GM10248 (cell line): Measurements from ENCODE around the gene PPM1A.

ENCODE experiments used
- CTCF ChIA-PET: fragments of 300-600 bp; sonication (Branson Sonifier 250); formaldehyde crosslinking; extraction: SDS; loops from one replicate; lab custom pipeline; 2021; ENCODE audit warnings: antibody characterized with exemption; lab: Yijun Ruan, JAX
- POLR2A ChIA-PET: fragments of 350-650 bp; sonication (Branson Sonifier 250); formaldehyde crosslinking; extraction: SDS; loops from one replicate; lab custom pipeline; 2020; ENCODE audit warnings: antibody characterized with exemption; lab: Yijun Ruan, JAX
- DNase-seq: peaks from one replicate; pipeline ENCODE4 v3.0.0; 2012; ENCODE audit errors: extremely low spot score
- CTCF ChIP-seq: IDR thresholded peaks from 2 replicates; pipeline ENCODE4 v1.5.1; 2012; ENCODE audit warnings: mild to moderate bottlenecking, low read depth; ENCODE audit errors: extremely low read depth, missing control alignments, control extremely low read depth

PPM1A gene

DNA sequence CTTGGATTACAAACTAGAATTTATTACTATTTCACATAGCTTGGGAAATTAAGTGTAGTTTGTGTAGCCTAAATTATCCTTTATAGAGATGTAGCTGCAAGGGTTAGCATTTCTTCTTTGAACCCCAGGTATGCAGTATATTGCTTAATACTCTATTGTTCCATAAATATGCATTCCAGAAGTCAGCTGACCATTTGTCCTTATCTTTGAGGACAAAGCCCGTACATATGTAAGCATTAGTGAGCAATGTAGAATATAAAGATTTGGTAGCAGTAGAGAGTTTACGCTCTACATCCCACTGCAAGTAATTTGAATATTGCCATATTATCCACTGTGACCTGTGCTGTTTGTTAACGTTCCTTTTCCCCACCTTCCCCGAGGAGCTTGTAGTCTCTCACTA is 26.9 kb downstream of the PPM1A start:
- DNase-seq, result no peak
- no peak for TF ChIP-seq CTCF
- CTCF ChIA-PET, result interaction anchor here (0.8 to 1.8 kb wide), 4 partner anchors 10 to 89 kb away, joined by 3 to 9 read pairs (median 4); no protein-coding TSS in a partner anchor
- POLR2A ChIA-PET, result interaction anchor here (1.0 kb wide), 1 partner anchor 27 kb away, joined by 3 read pairs; the partner anchor contains the start of gene PPM1A

DNA sequence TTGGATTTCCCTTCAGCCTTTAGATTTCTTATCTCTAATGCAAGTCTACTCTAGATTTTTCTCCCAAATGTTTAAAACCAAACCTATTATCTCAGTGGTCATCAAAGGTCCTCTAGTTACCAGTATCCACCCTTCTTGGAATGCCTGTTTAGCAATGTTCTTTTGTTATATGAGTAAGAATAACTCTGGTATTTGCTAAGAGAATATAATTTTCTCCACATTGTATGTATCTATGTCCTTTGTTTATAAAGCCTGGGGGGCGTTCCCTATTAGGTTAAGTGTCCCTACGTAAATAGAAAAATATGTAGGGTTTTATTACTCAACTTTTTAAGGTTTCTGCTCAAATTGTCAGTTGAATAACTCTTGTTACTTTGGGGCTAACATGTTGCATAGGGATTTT is 27.3 kb downstream of the PPM1A start:
- CTCF ChIA-PET, result interaction anchor here (1.0 to 1.8 kb wide), 2 partner anchors 16 to 20 kb away, joined by 4 to 9 read pairs; no protein-coding TSS in a partner anchor
- DNase-seq, result no peak
- no peak for TF ChIP-seq CTCF
- POLR2A ChIA-PET, result interaction anchor here (1.0 kb wide), 1 partner anchor 27 kb away, joined by 3 read pairs; the partner anchor contains the start of gene PPM1A

- DNase-seq, result no peak
- no peak for TF ChIP-seq CTCF
- ChIA-PET CTCF (no interaction called here), POLR2A (no interaction called here)
Measured at GRCh38 chr14:60277605-60278190, 28.7 kb downstream of the PPM1A start.

DNA sequence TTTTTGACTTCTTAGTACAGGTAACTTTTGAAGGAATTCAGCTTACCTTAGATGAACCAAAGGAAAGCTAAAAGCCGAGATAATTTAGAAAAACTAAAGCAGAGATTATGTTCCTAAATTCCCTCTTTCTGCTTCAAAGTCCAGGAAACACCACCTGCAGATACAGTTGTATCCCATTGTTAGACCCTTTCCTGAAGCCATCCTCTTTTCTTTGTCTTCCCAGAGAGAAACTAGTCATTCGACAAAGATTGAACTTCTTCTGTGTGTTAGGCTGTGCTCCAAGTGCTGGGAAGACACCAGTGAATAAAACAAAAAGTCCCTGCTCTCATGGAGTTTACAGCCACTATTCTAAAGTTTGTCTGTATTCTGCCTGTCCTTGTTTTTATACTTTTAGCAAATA is 29.3 kb downstream of the PPM1A start:
- POLR2A ChIA-PET, result no interaction called here
- CTCF ChIA-PET, result interaction anchor here (1.4 kb wide), 1 partner anchor 94 kb away, joined by 4 read pairs; no protein-coding TSS in a partner anchor
- DNase-seq, result no peak
- TF ChIP-seq CTCF, result no peak

DNA sequence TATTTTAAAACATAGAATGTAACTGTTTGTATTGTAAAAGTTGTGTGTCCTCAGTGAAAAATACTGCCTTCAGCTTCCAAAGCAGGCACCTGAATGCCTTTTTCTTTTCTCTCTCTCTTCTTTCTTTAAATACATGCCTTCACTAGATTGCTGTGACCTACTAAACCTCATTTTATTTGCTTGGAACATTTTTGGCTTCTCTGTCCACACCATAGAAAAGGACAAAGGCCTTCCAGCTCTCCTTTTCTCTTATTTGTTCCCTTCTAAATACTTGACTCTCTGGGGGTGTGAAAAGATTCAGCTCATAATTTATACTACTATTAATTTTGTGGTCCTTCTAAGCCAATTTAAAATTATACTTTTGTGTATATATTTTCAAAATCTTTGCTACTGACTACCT is 38.4 kb downstream of the PPM1A start:
- CTCF ChIA-PET, result interaction anchor here (0.9 to 1.1 kb wide), 5 partner anchors 9 to 65 kb away, joined by 3 to 4 read pairs (median 3); no protein-coding TSS in a partner anchor
- no peak for TF ChIP-seq CTCF
- POLR2A ChIA-PET, result no interaction called here
- no peak for DNase-seq

- no peak for TF ChIP-seq CTCF
- ChIA-PET CTCF (interaction anchor here (1.1 kb wide), 1 partner anchor 66 kb away, joined by 3 read pairs; no protein-coding TSS in a partner anchor), POLR2A (no interaction called here)
- DNase-seq, result no peak
Measured at GRCh38 chr14:60288279-60288678, 39.3 kb downstream of the PPM1A start.
